GM18861 (cell line): ENCODE measurements around the gene ZNF169.
"Not testable (repeated sequence)": the region's sequence is repeated elsewhere in the genome, so short reads cannot be mapped to it uniquely, and the experiment has no call there.

Experiments used
- ATAC-seq: cut with Tn5 transposase; IDR thresholded peaks from one replicate; pipeline ENCODE4 v1.9.1; 2021; ENCODE audit not compliant: unreplicated experiment

Gene ZNF169

GRCh38 chr9:94341703-94342102 lies 82.6 kb downstream of the ZNF169 start:
- ATAC-seq: not testable (repeated sequence)

- not testable (repeated sequence) for ATAC-seq
Observed at GRCh38 chr9:94347451-94347850, 88.4 kb downstream of the ZNF169 start.

GRCh38 chr9:94348754-94349153 lies 89.7 kb downstream of the ZNF169 start:
- not testable (repeated sequence) for ATAC-seq
